Astrocyte (in vitro differentiated cells and primary cell): ENCODE data around the gene OSGEPL1.

ENCODE experiments used
- CTCF ChIP-seq: IDR thresholded peaks from 2 replicates; pipeline ENCODE4 v1.5.1; 2011; ENCODE audit warnings: low read depth, mild to moderate bottlenecking, inconsistent platforms, low read length, moderate library complexity; ENCODE audit not compliant: insufficient read depth
- EZH2 ChIP-seq: IDR thresholded peaks from 2 replicates; pipeline ENCODE4 v1.6.1; 2012; ENCODE audit warnings: mild to moderate bottlenecking, low read length, inconsistent platforms; ENCODE audit not compliant: insufficient read depth

- TF ChIP-seq CTCF = no peak
- no peak for TF ChIP-seq EZH2
Measured at GRCh38 chr2:189797902-189798301, 35.3 kb upstream of the OSGEPL1 start.
